Hepatocyte (in vitro differentiated cells): Measurements from ENCODE around the gene GPRIN1. TPM values are rescaled to one million over a fixed set of nuclear protein-coding genes. Genes with fewer than 3 reads are reported as not detected.
A peak's percentile ranks its signal among the peaks of the same experiment; 100 is the strongest.

ENCODE experiments used
- DNase-seq: peaks from one replicate; pipeline ENCODE4 v3.0.0-alpha.2; 2016; ENCODE audit warnings: low spot score
- H2AFZ ChIP-seq: fragments of 200-600 bp; sonication (generic); 2 replicates; pipeline ENCODE4 v1.6.0; 2016; ENCODE audit warnings: antibody characterized with exemption, mild to moderate bottlenecking
- H3K27ac ChIP-seq: fragments of 200-600 bp; sonication (generic); 2 replicates; pipeline ENCODE4 v1.5.1; 2016; ENCODE audit warnings: mild to moderate bottlenecking
- H3K27me3 ChIP-seq: fragments of 200-600 bp; sonication (generic); 2 replicates; pipeline ENCODE4 v1.6.1; 2016
- H3K36me3 ChIP-seq: fragments of 200-600 bp; sonication (generic); replicated peaks from 2 replicates; pipeline ENCODE4 v1.5.1; 2016; ENCODE audit warnings: low read depth; ENCODE audit not compliant: insufficient read depth
- H3K4me1 ChIP-seq: fragments of 200-600 bp; sonication (generic); 2 replicates; pipeline ENCODE4 v1.5.1; 2016; ENCODE audit warnings: mild to moderate bottlenecking, moderate library complexity; ENCODE audit not compliant: insufficient read depth
- H3K4me2 ChIP-seq: fragments of 200-600 bp; sonication (generic); 2 replicates; pipeline ENCODE4 v1.6.0; 2016
- H3K4me3 ChIP-seq: fragments of 200-600 bp; sonication (generic); 2 replicates; pipeline ENCODE4 v1.5.1; 2016; ENCODE audit warnings: mild to moderate bottlenecking
- H3K79me2 ChIP-seq: fragments of 200-600 bp; sonication (generic); 2 replicates; pipeline ENCODE4 v1.6.0; 2017; ENCODE audit warnings: mild to moderate bottlenecking
- H3K9me2 ChIP-seq: fragments of 200-600 bp; sonication (generic); replicated peaks from 2 replicates; pipeline ENCODE4 v1.6.0; 2017; ENCODE audit warnings: mild to moderate bottlenecking; ENCODE audit not compliant: insufficient read depth
- H3K9me3 ChIP-seq: fragments of 200-600 bp; sonication (generic); 2 replicates; pipeline ENCODE4 v1.5.1; 2016; ENCODE audit warnings: low read depth, mild to moderate bottlenecking
- H4K20me1 ChIP-seq: fragments of 200-600 bp; sonication (generic); 2 replicates; pipeline ENCODE4 v1.6.0; 2016; ENCODE audit warnings: mild to moderate bottlenecking; ENCODE audit not compliant: insufficient read depth, poor library complexity, severe bottlenecking
- EZH2 ChIP-seq: fragments of 200-600 bp; sonication (generic); IDR thresholded peaks from 2 replicates; pipeline ENCODE4 v1.6.1; 2016; ENCODE audit warnings: antibody characterized with exemption, mild to moderate bottlenecking, borderline replicate concordance
- EZH2phosphoT487 ChIP-seq: fragments of 200-600 bp; sonication (generic); IDR thresholded peaks from one replicate; pipeline ENCODE4 v1.6.1; 2018; ENCODE audit warnings: antibody characterized with exemption, mild to moderate bottlenecking, low read depth, moderate library complexity; ENCODE audit not compliant: unreplicated experiment, severe bottlenecking
- WGBS: methylation state at CpG from one replicate; pipeline ENCODE4 v1.1.6; 2016; ENCODE audit warnings: low lambda C conversion rate; ENCODE audit errors: missing lambda C conversion rate; 5-methylcytosine and 5-hydroxymethylcytosine counted together
- polyA plus RNA-seq: library from polyadenylated mRNA; unstranded; fragments of >200 nt; fragmentation: Nextera tagmentation; extraction: Ambion mirVana; gene quantifications from 2 replicates; pipeline ENCODE4 v1.2.1, GENCODE V29; 2016
- total RNA-seq: library from RNA; depleted of rRNA; stranded (reverse); fragments of >200 nt; gene quantifications from 2 replicates; pipeline ENCODE4 v1.2.3, GENCODE V29; 2014
- TF ChIP-seq, protein P1 (sequence below): fragments of 200-600 bp; sonication (generic); IDR thresholded peaks from 2 replicates; pipeline ENCODE4 v1.5.1; 2016; ENCODE audit warnings: antibody characterized with exemption, mild to moderate bottlenecking; ENCODE audit not compliant: poor library complexity

The GPRIN1 gene
- total and polyA plus RNA-seq, 2 experiments from 2014 or later, result 1.6 to 2.2 TPM

DNA sequence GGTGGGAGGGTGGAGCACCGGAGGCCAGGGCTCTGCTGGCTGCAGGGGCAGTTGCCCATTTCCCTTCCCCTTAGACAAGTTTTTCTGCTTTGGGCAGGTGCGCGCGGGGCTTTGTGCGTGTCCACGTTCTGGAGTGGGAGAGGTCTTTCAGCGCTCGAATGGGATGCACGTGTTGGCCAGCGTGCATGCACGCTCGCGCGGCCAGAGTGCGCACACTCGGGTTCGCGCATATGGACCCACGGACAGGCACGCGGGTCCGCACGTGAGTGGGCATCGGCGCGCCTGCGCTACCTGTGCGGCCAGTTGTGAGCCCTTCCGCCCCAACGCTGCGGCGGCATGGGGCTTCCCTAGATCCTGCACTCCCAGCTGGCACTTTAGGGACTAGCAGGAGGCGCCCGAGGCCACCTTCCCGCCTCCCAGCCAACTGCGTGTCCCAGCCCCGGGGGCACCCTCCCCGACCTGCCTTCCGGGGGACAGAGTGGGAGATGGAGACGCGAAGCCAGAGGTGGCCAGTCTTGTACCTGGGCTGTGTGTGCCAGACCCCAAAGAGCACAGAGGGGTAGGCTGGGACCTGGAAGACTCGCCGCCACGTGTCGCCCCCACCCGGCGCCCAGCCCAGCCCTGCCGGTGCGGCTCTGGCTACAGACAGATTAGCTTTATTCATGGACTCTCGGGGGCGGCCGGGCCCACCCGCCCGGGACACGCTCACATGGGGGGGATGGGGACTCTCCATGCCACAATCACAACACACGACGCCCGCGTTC, 9.8 kb upstream of the GPRIN1 start:
- WGBS, result 12% methylated on average over 36 of the region's 59 CpGs
- no peak overlapping the region for H2AFZ ChIP-seq
- no peaks in the 10 kb centered on the region for H3K36me3 ChIP-seq
- no peaks in the 10 kb centered on the region for H3K4me1 ChIP-seq
- no peaks in the 10 kb centered on the region for H4K20me1 ChIP-seq
- no peaks in the 10 kb centered on the region for H3K9me3 ChIP-seq
- no peak overlapping the region for H3K27ac ChIP-seq
- no peak for DNase-seq
- H3K4me2 ChIP-seq, result peak overlapping the region; percentile 53
- no peak for TF ChIP-seq EZH2
- TF ChIP-seq, protein P1, sequence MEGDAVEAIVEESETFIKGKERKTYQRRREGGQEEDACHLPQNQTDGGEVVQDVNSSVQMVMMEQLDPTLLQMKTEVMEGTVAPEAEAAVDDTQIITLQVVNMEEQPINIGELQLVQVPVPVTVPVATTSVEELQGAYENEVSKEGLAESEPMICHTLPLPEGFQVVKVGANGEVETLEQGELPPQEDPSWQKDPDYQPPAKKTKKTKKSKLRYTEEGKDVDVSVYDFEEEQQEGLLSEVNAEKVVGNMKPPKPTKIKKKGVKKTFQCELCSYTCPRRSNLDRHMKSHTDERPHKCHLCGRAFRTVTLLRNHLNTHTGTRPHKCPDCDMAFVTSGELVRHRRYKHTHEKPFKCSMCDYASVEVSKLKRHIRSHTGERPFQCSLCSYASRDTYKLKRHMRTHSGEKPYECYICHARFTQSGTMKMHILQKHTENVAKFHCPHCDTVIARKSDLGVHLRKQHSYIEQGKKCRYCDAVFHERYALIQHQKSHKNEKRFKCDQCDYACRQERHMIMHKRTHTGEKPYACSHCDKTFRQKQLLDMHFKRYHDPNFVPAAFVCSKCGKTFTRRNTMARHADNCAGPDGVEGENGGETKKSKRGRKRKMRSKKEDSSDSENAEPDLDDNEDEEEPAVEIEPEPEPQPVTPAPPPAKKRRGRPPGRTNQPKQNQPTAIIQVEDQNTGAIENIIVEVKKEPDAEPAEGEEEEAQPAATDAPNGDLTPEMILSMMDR, result no peak
- no peak for TF ChIP-seq EZH2phosphoT487
- H3K4me3 ChIP-seq, result no peak overlapping the region
- H3K27me3 ChIP-seq, result peaks cover 68% of the 10 kb centered on the region
- H3K9me2 ChIP-seq, result no peaks in the 10 kb centered on the region
- no peaks in the 10 kb centered on the region for H3K79me2 ChIP-seq

DNA sequence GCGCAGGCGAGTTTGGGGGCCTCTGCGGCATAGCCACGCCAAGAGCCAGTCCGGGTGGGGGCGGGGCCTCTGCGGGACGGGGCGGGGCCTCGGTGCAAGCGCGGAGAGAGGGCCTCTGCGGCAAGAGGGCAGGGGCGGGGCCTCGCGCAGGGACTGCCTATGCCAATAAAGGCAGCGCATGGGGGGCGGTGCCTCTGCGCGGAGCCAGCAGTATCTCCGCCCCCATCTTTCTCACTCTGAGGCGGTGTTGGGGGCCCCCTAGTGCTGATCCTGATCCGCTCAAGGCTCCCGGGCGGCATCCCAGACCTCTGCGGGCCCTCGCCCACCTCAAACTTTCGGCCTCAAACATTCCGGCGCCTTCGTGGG, 9.2 kb upstream of the GPRIN1 start:
- no peak overlapping the region for H3K4me2 ChIP-seq
- H3K36me3 ChIP-seq, result no peaks in the 10 kb centered on the region
- H3K9me2 ChIP-seq, result no peaks in the 10 kb centered on the region
- TF ChIP-seq, protein P1, result no peak
- no peak for TF ChIP-seq EZH2
- no peak for TF ChIP-seq EZH2phosphoT487
- DNase-seq, result peak; percentile 78
- H3K27ac ChIP-seq, result no peak overlapping the region
- H4K20me1 ChIP-seq, result no peaks in the 10 kb centered on the region
- H3K79me2 ChIP-seq, result no peaks in the 10 kb centered on the region
- no peak overlapping the region for H2AFZ ChIP-seq
- peaks cover 67% of the 10 kb centered on the region for H3K27me3 ChIP-seq
- H3K4me3 ChIP-seq, result no peak overlapping the region
- H3K4me1 ChIP-seq, result no peaks in the 10 kb centered on the region
- WGBS, result 13% methylated on average over 19 of the region's 31 CpGs
- no peaks in the 10 kb centered on the region for H3K9me3 ChIP-seq

DNA sequence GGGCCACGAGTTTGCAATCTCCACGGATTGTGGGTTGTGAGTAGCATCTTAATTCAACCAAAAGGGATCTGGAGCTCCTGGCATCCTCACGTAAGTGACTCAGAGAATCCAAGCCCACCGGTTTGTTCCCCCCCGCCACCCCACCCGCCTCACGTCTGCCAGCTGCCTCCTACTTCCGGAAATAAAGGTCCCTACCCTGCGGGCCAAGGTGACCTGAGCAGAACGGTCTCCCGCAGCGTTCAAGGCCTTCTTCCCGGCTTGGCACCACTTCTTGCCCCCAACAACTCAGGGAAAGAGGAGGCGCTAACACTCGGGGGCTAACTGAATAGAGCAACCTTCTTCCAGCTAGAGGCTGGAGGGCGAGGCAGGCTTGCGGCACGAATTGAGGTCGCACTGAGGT, 8.8 kb upstream of the GPRIN1 start:
- WGBS, result 53% methylated on average over 19 of the region's 19 CpGs
- Histone ChIP-seq H3K27me3 (peaks cover 64% of the 10 kb centered on the region), H4K20me1 (no peaks in the 10 kb centered on the region), H3K4me3 (no peak overlapping the region), H3K9me2 (no peaks in the 10 kb centered on the region), H3K4me2 (no peak overlapping the region), H3K4me1 (no peaks in the 10 kb centered on the region), H2AFZ (no peak overlapping the region), H3K9me3 (no peaks in the 10 kb centered on the region), H3K27ac (no peak overlapping the region), H3K36me3 (no peaks in the 10 kb centered on the region), H3K79me2 (no peaks in the 10 kb centered on the region)
- TF ChIP-seq, protein P1, result no peak
- TF ChIP-seq EZH2 (no peak), EZH2phosphoT487 (no peak)
- DNase-seq, result no peak
